ENCODE results near the gene CHP1. TPM values are rescaled to one million over a fixed set of nuclear protein-coding genes. Genes with fewer than 3 reads are reported as not detected.

Gene CHP1
- total RNA-seq, 4 donors from 2014 or later, result 115 to 241 (median 160) TPM

DNA sequence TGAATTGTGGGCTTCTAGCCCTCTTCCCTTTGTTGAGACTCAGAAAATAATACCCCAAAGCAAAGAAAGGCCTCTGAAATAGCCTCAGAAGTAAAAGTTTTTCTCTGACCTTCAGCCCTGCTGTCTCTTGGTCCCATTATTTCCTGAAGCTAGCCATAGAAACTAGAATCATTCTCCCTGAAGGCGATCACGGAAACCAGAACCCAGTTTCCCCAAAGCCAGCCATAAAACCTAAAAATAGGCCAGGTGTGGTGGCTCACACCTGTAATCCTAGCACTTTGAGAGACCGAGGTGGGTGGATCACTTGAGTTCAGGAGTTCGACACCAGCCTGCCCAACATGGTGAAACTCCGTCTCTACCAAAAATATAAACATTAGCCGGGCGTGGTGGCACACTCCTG is 27.7 kb upstream of the CHP1 start:
- no peaks in the 10 kb centered on the region for H3K36me3 ChIP-seq
- H3K9me3 ChIP-seq, result no peaks in the 10 kb centered on the region
- 92 to 93% methylated on average over 5 to 7 of the region's 7 CpGs for WGBS, 2 donors
- no peak for DNase-seq
- peaks cover 0 to 13% (median 0%) of the 10 kb centered on the region in 3 donors for H3K4me1 ChIP-seq
- H3K27ac ChIP-seq, result no peak overlapping the region
- TF ChIP-seq POLR2A (IDR thresholded peaks at IDR 0.05), result no peak
- TF ChIP-seq, protein P1, sequence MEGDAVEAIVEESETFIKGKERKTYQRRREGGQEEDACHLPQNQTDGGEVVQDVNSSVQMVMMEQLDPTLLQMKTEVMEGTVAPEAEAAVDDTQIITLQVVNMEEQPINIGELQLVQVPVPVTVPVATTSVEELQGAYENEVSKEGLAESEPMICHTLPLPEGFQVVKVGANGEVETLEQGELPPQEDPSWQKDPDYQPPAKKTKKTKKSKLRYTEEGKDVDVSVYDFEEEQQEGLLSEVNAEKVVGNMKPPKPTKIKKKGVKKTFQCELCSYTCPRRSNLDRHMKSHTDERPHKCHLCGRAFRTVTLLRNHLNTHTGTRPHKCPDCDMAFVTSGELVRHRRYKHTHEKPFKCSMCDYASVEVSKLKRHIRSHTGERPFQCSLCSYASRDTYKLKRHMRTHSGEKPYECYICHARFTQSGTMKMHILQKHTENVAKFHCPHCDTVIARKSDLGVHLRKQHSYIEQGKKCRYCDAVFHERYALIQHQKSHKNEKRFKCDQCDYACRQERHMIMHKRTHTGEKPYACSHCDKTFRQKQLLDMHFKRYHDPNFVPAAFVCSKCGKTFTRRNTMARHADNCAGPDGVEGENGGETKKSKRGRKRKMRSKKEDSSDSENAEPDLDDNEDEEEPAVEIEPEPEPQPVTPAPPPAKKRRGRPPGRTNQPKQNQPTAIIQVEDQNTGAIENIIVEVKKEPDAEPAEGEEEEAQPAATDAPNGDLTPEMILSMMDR (IDR thresholded peaks at IDR 0.05), result no peak
- H3K4me3 ChIP-seq, result no peak overlapping the region
- no peaks in the 10 kb centered on the region for H3K27me3 ChIP-seq
- intact Hi-C loops (cut with DNase I), result no loop called here

DNA sequence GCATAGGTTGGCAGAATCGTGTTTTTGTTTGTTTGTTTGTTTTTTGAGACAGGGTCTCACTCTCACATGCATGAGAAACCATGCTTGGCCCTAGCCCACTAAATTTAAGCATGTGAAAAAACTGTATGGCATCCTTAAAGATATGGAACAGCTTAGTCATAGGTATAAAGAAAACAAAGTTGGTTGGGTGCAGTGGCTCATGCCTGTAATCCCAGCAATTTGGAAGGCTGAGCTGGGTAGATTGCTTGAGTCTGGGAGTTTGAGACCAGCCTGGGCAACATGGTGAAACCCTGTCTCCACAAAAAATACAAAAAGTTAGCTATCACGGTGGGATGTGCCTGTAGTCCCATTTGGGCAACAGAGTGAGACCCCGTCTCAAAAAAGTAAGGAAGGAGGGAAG is 25.8 kb upstream of the CHP1 start:
- intact Hi-C loops (cut with DNase I), result no loop called here
- H3K4me3 ChIP-seq, result no peak overlapping the region
- 76 to 77% methylated on average over 3 of the region's 3 CpGs for WGBS, 2 donors
- no peak overlapping the region for H3K27ac ChIP-seq
- DNase-seq, result no peak
- H3K9me3 ChIP-seq, result no peaks in the 10 kb centered on the region
- H3K36me3 ChIP-seq, result no peaks in the 10 kb centered on the region
- H3K27me3 ChIP-seq, result peaks cover 0 to 2% (median 0%) of the 10 kb centered on the region in 4 donors
- H3K4me1 ChIP-seq, result peaks cover 0 to 21% (median 7%) of the 10 kb centered on the region in 3 donors
- no peak for TF ChIP-seq POLR2A (IDR thresholded peaks at IDR 0.05)
- TF ChIP-seq, protein P1 (IDR thresholded peaks at IDR 0.05), result no peak

DNA sequence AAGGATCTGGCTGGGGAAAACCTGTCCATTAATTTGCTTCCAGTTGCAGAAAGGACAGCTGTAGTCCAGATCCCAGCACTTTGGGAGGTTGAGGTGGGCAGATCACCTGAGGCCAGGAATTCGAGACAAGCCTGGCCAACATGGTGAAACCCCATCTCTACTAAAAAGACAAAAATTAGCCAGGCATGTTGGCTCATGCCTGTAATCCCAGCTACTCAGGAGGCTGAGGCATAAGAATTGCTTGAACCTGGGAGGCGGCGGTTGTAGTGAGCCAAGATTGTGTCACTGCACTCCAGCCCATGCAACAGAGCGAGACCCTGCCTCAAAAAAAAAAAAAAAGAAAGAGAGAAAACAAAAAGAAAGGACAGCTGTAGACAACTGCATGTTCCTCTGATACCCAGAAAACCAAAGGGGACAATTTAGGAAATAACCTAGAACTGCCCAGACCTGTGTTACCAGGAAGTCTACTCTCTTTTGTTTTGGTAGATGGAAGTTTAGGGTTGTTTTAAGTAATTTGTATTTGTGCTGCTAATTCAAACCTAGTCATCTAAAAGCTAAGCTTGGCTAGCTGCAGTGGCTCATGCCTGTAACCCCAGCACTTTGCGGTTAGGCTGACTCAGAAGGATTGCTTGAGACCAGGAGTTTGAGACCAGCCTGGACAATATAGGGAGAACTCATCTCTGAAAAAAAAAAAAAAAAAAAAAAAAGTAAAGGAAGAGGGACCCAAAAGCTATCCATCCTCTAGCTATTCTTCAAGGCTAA is 23.2 kb upstream of the CHP1 start:
- no peak overlapping the region for H3K4me3 ChIP-seq
- TF ChIP-seq, protein P1 (IDR thresholded peaks at IDR 0.05), result no peak
- no peak for TF ChIP-seq POLR2A (IDR thresholded peaks at IDR 0.05)
- intact Hi-C loops (cut with DNase I), result no loop called here
- no peaks in the 10 kb centered on the region for H3K9me3 ChIP-seq
- H3K4me1 ChIP-seq, result peaks cover 0 to 21% (median 7%) of the 10 kb centered on the region in 3 donors
- peak overlapping the region in 2 of 4 donors; percentile 31 to 50 for H3K27ac ChIP-seq
- WGBS, 2 donors, result 30 to 53% methylated on average over 5 of the region's 5 CpGs
- H3K36me3 ChIP-seq, result no peaks in the 10 kb centered on the region
- peaks cover 0 to 12% (median 0%) of the 10 kb centered on the region in 4 donors for H3K27me3 ChIP-seq
- DNase-seq, result no peak

DNA sequence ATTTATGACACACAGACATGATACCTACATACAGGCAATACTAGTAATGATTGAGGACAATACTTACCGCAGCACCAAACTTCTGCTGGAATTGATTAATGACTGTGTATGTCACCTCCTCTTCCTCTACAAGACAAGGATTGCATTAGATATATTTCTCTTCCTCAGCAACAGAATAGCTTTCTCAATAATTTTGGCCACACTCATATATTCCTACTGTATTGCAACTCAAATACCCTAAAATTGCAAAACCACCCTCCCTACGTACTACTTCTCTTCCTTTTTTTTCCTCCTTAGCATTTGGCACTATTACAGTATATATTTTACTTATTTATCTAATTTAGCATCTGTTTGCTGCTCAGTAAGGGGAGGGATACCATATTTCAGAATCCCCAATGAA is 15.4 kb upstream of the CHP1 start:
- 65% methylated on average over 2 of the region's 2 CpGs for WGBS, 2 donors
- DNase-seq, result no peak

DNA sequence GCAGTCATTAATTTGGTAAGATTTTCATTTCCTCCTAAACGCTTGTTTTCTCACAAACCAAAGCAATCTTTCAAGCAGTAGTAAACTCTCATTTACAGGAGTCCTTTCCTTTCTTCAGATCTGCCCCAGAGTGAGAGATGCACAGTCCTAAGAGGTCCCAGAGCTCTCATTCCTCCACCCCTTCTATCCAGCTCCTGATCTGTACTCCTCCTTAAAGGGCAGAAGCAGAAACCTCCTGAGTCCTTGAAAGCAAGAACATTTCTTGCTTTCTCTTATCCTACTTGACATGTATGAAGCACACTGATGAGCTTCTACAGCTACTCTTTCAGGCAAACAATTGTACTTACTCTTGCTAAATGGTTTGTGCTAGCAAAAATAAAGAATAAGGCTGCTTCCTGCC is 12.2 kb upstream of the CHP1 start:
- no peak overlapping the region for H3K27ac ChIP-seq
- intact Hi-C loops (cut with DNase I), result no loop called here
- H3K4me1 ChIP-seq, result no peaks in the 10 kb centered on the region
- no peaks in the 10 kb centered on the region for H3K36me3 ChIP-seq
- 16 to 22% methylated on average over 1 of the region's 1 CpG for WGBS, 2 donors
- H3K9me3 ChIP-seq, result no peaks in the 10 kb centered on the region
- DNase-seq, result no peak
- TF ChIP-seq, protein P1 (IDR thresholded peaks at IDR 0.05), result no peak
- TF ChIP-seq POLR2A (IDR thresholded peaks at IDR 0.05), result no peak
- H3K4me3 ChIP-seq, result no peak overlapping the region
- peaks cover 0 to 23% (median 0%) of the 10 kb centered on the region in 4 donors for H3K27me3 ChIP-seq

More for the DNA sequence above, 15.4 kb upstream of the CHP1 start:
- H3K27me3 ChIP-seq, result peaks cover 0 to 29% (median 0%) of the 10 kb centered on the region in 4 donors
- no peaks in the 10 kb centered on the region for H3K4me1 ChIP-seq
- no peak overlapping the region for H3K4me3 ChIP-seq
- no peaks in the 10 kb centered on the region for H3K9me3 ChIP-seq
- TF ChIP-seq, protein P1 (IDR thresholded peaks at IDR 0.05), result no peak
- no peak for TF ChIP-seq POLR2A (IDR thresholded peaks at IDR 0.05)
- no peak overlapping the region for H3K27ac ChIP-seq
- H3K36me3 ChIP-seq, result no peaks in the 10 kb centered on the region
- intact Hi-C loops (cut with DNase I), result no loop called here

All from esophagus squamous epithelium (tissue), 5 donors.